Stimulated activated CD8-positive, alpha-beta memory T cell treated with anti-CD3 and anti-CD28 coated beads, Interleukin-7, amount 100 ng/mL, for 24 hours (primary cell): ENCODE results near the gene NAT8L.

ENCODE experiments used
- DNase-seq: peaks from one replicate; pipeline ENCODE4 v3.0.0-alpha.2; 2020; ENCODE audit warnings: low read depth

Gene NAT8L

DNA sequence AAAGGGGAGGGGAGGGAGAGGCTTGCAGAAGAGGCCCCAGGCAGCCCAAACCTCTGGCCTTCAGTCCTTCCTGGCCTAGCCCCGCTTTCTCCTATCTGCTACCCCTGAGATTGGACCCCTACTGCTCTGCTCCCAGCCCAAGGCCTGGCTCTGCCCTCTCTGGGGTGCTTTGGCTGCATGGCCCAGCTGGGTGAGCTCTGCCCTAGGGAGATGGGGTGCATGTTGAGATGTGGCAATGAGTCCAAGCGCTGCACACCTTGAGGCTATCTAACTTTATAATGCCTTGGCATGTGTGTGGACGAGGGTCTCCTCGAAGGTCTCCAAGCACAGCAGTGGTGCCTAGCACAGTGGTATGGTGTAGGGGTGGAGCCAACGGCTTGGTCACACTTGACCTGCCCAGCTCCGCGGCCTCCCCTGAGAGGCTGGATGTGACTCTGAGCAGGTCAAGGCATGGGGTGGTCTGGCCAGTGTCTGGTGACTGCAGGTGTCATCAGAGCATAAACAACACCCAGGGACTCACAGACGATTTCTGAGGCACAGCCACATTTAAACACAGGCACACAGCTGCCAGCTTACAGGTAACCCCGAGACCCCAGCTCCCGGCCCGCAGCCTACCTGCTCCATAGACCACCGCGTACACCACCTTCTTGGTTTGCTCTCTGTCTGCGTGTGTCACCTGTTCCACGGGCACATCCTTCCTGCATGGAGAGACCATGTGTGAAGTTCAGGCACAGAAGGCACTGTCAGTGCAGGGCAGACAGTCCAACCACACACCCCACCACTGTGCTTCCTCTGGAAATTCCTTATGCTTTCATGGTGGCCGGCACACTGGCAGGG lies 36.3 kb downstream of the NAT8L start:
- DNase-seq = no peak

DNA sequence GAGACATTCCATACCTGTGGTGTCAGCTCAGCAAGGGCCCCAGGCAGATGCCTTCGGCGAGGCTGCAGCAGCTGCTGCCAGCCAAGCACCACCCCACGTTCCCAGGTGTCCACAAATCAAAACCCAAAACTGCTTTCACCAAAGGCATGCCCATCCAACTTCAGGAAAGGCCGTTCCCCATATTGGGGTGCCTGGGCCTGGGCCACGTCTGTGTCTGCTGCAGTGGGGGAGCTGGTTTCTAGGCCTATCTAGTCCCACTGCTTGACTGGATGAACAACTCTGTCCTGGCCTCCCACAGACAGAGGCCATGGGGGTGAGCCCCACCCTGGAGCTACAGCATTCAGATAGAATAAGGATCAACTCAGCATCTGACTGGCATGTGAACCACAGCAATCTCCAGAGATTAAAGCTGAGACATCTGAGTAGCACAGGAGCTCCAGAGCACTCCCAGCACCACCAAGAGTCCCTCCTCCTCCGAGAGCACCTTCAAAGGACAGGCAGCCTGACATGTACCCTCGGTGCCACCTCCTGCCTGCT lies 37.0 kb downstream of the NAT8L start:
- no peak for DNase-seq

DNA sequence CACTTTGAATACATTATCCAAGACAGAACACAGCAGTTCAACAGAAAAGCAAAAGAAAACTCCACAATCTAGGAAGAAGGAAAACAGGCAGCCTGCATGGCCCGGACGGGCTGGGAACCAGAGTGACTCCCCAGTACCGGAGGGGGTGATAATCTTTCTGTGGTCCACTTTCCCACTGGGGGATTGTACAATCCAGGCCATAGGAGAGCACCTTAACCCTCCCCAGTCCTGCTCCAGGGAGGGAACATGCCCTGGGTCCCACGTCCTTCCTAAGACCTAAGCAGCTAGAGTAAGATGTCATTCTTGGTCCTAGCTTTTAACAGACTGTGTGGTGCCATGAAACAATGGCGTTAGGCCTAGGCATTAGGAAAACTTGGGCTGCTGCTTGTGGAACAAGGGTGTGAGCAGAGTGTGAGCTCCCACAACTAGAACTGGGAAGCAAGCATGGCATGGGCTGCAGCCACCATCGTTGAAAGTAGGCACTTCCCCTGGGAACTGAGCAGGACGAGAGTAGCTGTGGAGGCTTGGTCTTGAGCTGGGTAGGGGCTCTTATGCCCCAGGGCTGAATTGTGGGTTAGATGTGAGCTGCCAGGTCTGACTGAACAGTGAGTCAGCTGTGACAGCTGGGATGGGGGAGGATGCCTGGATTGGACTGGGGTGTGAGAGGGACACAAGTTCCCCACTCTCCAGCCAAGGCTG lies 42.4 kb downstream of the NAT8L start:
- no peak for DNase-seq

DNA sequence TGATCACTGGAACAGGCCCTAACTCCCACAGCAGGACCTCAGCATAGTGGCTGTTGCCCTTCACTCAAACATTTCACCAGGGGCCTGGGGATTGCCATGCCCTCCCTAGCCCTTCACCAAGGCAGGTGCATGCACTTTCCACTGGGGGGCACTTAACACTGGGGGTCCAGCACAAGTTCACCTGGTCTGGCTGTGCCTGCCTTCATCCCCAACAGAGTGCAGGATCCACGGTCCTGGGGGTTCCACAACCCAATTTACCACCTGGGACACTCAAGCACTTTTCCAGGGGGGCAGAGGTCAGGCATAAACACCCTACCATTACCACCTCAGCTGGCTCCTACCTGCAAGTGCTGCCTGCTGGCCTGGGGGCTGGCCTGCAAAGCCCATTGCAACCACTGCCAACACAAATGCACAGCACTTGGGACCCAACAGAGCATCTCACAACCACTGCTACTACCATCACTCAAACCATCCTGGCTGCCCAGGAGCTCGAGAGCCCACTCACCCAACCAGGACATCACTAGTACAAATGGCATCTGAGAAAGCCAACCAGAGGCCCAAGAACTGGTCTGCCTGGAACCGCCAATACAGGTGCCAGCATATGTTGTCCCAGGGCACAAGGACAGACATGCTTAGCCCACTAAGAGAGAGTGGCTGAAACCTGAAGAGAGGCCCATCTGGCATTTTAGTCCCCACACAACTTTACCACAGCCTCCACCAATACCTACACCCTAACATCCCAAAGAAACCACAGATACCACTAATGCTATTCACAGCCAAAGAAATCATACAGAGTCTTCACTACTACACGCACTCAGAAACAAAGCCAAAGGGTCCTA lies 43.1 kb downstream of the NAT8L start:
- DNase-seq = no peak

DNA sequence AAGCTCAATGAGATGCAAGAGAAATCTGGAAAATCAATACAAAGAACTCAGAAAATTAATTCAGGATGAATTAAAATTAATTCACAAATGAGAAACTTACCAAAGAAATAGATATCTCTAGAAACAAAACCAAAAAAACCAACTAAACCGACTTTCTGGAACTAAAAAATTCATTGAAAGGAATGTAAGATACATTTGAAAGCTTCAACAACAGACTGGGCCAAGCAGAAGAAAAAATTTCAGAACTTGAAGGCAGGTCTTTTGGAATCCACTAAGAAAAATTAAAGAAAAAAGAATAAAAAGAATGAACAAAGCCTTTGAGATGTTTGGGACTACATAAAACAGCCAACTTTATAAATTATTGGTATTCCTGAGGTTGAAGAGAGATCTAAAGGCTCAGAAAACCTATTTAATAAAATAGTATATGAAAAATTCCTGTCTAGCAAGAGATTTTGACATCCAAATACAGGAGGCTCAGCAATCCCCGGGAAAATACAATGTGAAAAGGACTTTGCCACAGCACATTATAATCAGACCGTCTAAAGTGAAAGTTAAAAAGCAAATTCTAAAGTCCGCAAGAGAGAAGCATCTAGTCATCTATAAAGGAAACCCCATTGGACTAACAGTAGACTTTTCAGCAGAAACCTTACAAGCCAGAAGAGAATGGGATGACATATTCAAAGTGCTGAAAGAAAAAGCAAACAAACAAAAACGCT lies 44.2 kb downstream of the NAT8L start:
- DNase-seq = no peak

DNA sequence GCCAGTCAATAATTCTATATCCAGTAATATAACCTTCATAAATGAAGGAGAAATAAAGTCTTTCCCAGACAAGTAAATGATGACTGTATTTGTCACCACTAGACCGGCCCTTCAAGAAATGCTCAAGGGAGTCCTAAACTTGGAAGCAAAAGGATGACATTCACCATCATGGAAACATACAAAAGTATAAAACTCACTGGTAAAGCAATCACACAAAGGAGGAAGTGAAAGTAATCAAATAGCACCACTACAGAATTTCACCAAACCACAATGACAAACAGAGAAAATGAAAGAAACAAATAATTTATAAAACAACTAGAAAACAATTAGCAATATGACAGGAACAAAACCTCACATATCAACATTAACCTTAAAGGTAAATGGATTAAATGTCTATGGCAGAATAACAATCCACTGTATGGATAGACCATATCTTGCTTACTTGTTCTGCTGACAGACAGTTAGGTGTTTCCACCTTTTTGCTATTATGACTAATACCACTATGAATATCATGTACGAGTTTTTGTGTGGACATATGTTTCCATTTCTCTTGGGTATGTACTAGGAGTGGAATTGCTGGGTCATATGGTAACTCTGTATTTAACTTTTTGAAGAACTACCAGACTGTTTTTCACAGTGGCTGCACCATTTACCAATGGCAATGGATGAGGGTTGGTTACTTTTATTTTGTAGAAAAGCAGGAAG lies 44.9 kb downstream of the NAT8L start:
- no peak for DNase-seq

DNA sequence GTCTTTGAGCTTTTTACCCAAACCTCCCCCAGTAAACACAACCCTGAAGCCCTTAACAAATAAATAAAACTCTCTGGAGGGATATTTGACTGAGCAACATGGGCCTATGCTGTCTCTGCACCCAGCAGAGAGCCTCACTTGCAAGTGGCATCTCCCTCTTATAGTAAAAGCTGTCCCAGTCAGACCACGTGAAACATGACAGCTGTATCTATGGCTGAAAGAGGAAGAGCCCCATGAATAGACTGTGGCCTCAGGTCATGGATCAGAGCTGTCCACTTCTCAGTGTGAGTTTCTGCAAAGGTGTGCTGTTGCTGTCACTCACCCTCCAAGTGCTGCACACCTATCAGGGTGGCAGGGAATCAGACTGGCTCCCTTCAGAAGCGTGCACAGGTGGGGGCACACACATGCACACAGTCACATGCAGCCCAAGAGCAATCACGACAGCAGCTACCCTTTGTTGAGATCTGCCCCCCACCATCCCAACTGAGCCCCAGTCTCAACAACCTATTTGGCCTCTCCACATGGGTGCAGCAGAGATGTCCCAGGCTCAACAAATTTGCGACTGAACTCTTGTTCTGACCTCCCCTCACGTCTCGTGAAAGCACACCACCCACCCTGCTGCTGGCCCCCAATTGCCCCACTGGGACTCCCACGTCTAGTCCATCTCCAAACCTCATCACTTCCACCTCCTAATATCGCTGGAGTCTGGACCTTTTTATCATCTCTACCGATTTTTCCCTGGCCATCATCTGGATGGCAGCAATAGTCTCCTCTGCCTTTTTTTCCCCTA lies 45.6 kb downstream of the NAT8L start:
- DNase-seq = no peak

DNA sequence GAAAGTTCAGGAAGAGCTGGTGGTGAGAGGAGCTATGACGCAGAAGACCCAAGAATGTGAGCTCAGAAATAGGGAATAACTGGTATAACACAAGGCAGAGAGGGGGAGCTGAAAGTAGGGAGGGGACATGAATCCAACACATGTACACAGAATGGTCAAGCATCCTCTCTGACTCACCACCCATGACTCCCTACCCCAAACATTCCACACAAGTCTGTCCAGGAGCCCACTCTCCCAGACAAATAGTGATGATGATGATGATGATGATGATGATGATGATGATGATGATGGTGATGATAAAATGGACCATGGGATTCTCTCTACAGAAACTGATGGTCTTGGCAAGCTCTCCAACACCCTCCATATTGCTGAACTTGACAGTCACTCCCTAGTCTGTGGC lies 46.4 kb downstream of the NAT8L start:
- DNase-seq = no peak

DNA sequence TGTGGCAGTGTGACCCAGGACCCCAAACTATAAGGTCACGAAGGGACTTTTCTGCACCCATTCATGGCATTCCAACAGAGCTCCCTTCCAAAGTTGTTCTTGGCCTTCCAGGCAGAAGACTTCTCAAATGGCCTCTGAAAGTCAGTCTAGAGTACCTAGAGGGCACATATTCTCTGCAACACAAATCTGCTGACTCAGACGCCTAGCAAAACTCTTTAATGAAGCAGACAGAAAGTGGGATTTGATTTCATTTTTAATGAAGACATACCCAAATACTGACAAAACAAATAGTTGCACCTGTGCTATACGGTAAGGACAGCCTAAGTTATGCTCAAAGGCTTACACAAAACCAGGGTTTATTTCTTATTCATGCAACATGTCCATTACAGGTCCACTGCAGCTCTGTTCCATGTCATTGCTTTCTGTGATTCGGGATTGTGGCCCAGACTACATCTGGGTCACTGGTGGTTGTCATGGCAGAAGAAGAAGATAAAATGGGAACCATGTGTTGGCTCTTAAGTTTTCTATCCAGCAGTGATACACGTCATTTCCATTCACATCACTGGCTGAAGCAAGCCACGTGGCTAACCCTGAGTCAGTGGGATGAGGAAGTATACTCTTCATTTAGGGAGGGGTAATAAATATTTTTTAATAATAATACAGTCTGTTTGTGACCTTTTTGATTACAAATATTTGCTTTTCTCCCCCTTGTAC lies 57.7 kb downstream of the NAT8L start:
- DNase-seq = no peak
